ENCODE data around the gene HIKESHI.

DNA sequence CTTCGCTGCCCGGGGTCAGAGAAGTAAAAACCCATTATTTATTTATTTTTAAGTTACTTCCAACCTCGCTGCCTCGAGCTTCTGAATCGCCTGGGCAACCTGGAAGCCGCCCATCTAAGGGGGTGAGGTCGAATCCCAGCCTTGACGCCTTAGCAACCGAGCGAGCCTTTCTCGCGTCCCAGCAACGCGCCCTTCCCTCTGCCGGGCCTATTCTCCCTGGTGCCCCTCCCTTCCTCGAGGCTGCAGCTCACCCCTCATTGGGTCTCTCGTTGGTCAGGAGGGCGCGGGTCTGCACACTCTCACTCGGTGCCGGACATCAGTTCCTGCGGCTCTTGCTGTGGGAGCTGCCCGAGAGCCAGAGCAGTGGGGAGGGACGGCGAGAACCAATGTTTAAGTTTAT is 72.5 kb downstream of the HIKESHI start, which contains the start of gene CCDC81:
- TF ChIP-seq, protein P1, sequence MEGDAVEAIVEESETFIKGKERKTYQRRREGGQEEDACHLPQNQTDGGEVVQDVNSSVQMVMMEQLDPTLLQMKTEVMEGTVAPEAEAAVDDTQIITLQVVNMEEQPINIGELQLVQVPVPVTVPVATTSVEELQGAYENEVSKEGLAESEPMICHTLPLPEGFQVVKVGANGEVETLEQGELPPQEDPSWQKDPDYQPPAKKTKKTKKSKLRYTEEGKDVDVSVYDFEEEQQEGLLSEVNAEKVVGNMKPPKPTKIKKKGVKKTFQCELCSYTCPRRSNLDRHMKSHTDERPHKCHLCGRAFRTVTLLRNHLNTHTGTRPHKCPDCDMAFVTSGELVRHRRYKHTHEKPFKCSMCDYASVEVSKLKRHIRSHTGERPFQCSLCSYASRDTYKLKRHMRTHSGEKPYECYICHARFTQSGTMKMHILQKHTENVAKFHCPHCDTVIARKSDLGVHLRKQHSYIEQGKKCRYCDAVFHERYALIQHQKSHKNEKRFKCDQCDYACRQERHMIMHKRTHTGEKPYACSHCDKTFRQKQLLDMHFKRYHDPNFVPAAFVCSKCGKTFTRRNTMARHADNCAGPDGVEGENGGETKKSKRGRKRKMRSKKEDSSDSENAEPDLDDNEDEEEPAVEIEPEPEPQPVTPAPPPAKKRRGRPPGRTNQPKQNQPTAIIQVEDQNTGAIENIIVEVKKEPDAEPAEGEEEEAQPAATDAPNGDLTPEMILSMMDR (conservative IDR thresholded peaks at IDR 0.05; ENCODE audit: low read depth, low read length) = no peak
- no peak for TF ChIP-seq EZH2 (IDR thresholded peaks at IDR 0.05; ENCODE audit: low read length, unreplicated experiment)
